Stimulated activated CD8-positive, alpha-beta memory T cell treated with anti-CD3 and anti-CD28 coated beads, Interleukin-4, amount 100 ng/mL, for 24 hours (primary cell): Measurements from ENCODE around the gene CUX1.
"Not testable (repeated sequence)": the region's sequence is repeated elsewhere in the genome, so short reads cannot be mapped to it uniquely, and the experiment has no call there.

Experiments
- DNase-seq: peaks from one replicate; pipeline ENCODE4 v3.0.0-alpha.2; 2020; ENCODE audit warnings: low read depth

The CUX1 gene

DNA sequence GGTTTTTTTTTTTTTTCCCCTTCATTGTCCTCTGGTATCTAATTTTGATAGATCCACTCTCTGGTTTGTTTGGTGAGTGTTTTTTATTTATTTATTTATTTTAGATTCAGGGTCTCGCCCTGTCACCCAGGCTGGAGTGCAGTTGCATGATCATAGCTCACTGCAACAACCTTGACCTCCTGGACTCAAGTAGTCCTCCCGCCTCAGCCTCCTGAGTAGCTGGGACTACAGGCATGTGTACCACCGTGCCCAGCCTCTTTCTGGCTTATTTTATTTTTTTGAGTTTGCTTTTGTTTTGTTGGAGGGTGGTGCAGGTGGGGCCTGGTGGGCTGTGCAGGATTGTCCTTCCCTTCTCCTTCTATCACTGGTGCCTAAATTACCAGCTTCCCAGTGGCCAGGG, 282.0 kb downstream of the CUX1 start:
- no peak for DNase-seq

DNA sequence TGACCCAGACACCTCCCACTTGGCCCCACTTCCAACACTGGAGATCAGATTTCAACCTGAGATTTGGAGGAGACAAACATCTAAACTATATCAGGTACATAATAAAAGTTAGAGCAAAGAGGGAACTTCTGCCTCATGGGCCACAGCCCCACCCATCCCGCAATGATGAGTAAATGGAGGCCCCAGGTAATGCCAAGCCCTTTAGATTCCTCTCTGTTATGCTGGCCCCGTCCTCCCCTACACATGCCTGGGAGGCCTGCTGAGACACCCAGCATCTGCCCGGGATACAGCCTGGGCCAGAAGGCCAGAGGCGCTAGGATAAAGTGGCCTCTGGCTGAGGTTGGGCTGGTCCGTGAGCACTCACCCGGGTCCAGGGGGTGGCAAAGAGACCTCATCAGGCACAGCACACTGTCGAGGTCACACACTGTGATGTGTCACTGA, 283.7 kb downstream of the CUX1 start:
- DNase-seq: no peak

DNA sequence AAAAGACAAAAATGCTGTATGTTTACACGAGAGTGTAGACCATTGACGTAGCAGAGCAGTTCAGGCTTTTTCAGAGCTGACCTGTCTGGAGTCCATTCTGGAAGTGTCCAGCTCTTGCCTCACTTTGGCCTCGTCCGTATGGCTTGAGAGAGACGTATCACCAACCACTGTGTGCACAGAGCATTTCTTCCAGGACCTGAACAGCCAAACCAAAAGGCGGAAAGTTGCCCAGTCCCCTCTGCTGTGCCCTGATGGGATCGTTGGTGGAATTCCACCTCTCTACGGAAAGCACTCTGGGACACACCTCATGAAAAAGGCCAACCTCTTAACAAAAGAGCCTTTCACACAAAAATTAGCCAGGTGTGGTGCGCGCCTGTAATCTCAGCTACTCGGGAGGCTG, 284.5 kb downstream of the CUX1 start:
- no peak for DNase-seq

DNA sequence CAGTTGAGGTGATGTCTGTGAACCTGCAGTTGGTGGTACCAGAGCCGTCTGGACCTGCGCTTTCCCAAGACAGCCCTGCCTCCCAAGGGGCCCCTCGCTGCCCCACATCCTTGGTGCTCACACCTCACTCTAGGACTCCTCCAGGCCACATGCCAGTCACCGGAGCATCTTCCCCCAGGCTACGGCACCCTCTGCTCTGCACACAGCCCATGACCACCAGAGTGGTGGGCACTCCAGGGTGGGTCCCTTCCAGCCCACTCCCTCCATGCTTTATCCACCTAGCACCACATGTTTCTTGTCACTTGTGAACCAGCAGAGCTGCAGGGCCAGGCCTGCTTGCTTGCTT, 285.6 kb downstream of the CUX1 start:
- no peak for DNase-seq

DNA sequence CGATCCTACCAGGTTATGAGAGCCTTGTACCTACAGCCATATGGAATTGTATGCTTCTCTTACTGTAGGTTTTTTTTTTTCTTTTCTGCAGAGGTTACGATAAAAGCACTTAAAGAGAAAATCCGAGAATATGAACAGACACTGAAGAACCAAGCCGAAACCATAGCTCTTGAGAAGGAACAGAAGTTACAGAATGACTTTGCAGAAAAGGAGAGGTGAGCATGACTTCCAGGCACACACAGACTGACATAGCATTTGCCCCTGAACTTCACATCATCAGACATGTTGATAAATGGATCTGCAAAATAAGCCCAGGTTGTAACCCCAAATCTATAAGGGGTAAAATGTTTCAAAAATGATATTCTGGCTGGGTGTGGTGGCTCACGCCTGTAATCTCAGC, 286.8 kb downstream of the CUX1 start:
- DNase-seq: no peak

DNA sequence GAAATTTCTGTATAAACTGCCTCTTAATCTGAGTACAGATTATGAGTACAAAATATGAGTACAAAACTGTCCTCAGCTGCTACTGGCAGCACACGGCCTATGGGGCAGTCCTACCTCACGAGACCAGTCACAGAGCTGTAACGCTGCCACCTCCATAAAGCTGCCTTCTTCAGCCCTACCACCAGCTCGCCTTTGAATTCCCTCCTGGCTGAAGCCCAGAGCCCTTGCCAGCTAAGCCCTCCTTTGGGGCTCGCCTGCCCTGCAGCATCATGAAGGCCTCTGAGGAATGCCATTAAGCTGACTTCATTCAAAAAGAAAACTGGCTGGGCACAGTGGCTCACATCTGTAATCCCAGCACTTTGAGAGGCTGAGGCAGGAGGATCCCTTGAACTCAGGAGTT, 289.2 kb downstream of the CUX1 start:
- DNase-seq: no peak

DNA sequence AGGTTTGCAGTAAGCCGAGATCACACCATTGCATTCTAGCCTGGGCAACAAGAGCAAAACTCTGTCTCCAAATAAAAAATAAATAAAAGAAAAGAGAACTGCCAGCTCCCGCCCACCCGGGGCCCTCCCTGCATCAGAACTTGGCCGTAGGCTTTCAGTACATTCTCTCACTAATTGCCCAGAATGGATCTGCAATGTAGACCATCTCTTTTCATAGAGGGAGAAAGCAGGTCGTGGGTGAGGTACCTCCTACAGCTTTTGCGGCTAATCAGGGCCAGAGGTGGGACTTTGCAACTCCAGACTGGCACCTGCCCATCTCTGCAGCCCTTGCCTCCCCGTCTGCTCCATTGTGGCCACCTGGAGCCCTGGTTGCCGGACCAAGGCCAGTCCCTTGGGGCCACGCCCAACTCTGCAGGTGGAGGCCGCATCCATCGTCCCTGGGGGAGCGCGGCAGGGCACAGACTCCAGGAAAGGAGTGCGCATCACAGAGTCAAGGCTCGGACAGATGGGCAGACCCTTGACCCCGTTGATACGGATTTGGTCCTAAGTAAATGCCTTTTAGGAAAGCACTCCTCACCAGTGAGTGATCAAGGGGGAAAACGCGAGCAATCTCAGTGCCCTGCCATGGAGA, 290.2 kb downstream of the CUX1 start:
- DNase-seq: no peak

DNA sequence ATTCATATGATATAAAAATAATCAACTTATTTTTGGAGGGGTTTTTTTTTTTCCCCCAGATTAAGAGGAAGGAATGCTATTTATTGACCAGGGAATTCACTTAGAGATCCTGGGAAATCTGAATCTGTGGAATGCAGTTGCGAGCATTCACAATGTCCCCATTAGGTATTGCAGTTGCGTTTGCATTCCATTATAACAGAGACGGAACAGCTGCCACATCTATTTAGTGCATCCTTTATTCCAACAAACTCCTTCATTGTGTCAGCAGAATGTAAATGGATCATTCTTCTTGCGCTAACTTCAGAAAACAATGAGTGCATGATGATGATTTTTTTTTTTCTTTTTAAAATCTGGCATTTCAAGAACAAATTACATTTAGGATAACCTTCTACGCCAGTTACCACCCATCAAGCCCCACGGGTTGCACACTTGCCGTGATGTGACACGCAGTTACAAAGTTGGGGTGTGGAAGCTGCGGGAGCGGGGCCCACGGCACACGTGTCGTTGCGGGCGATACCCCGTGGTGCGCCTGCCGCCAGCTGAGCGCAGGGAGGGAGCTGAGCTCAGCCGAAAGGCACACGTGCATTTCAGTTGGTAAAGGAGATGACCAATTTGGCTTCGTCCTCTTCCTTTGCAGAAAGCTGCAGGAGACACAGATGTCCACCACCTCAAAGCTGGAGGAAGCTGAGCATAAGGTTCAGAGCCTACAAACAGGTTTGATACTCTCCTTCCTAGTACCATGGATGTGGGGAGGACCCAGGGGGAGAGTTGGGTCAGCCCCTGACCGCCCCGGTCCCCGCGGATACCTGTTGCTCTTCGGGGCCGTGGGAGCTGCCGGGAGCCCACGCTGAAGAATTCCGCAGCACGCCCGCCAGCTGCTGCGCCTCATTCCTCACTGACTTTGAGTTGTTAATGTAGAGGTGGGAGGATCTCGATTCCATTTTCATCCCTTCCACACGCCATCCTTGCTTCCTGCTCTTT, 293.9 kb downstream of the CUX1 start:
- DNase-seq: no peak

DNA sequence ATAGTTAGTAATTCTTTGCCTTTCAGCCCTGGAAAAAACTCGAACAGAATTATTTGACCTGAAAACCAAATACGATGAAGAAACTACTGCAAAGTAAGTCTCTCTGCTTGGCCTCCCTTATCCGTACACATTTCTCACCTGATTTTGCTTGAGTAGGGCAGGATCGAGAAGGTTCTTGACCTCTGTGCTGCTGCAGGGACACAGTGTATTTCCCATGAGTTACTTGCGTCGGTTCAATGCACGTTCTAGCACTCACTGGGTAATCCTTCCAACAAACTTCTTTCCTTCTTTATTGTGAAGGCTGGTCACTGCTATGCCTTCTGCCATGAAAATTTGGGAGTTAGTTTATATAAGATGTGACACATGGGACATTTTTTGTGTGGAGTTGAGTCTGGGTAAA, 297.8 kb downstream of the CUX1 start:
- no peak for DNase-seq

DNA sequence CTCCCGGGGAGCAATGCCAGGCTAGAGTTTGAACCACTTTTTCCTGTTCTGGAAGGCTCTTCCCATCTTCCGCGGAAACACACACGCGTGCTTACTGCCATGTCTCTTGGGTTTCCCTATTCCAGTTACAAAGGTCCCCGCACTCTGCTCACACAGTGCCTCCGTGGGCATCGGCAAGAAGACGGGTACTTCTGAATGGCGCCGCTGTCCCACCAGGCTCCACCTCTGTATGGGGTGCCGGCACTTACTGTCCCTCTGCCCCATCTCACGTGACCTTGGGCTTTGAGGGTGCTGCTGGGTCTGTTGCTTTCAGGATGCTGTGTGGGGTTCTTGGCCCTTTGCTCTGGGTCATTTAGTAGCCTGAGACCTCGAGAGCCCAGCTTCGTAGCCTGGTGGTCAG, 298.5 kb downstream of the CUX1 start:
- DNase-seq: no peak

DNA sequence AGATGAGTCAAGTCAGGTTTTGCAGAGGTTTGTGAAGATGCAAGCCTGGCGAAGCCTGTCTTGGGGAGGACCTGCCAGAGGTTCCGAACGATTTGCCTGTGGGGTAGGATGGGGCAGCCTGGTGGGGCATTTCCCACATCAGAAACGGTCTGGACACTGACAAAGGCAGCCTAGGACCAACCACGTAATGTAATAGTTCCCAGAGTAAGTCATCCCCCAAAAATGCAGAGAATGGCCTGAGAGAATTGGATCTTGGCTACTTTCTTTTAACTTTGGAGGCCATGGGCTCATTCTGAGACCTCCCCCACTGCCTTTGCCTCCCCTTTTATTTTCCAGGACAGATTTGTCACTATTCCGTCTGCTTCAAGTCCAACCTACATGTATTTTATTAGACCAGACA, 300.3 kb downstream of the CUX1 start:
- no peak for DNase-seq

DNA sequence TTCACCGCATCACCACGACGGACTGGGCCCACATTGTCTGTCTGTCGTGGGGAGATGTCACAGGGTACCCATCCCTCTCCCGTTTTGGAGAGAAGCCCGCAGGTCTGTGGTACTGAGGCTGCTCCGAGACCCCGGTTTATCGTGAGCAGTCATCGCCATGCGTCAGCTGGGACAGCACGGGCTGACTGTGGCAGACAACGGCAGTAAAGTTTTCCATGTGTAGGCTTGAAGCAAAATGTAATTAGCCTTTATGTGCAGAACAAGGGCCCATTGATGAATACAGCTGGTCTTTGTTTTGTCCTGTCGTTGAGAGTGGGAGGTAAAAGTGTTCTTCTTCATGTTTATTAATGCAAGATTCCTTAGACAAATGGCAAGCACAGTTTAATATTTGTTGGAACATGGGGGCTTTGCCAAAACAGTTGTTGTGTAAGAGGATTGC, 301.8 kb downstream of the CUX1 start:
- no peak for DNase-seq

DNA sequence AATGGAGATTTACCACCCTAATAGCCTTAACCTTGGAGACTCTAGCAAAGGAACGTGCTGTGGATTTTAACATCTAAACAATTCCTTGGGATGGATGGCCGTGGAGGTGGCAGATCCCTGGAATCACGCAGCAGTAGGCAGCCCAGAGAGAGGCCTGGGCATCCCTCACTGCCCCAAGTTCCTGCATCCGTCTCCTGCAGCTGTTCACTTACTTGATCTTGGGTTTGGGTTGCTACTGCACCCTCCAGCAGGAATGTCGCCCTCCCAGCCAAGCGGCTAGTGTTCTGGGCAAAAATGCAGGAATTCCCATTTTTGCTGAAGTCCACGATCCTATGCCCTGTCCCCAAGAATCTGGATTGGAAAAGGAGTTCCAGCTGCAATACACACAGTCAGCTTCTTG, 302.5 kb downstream of the CUX1 start:
- DNase-seq: no peak

DNA sequence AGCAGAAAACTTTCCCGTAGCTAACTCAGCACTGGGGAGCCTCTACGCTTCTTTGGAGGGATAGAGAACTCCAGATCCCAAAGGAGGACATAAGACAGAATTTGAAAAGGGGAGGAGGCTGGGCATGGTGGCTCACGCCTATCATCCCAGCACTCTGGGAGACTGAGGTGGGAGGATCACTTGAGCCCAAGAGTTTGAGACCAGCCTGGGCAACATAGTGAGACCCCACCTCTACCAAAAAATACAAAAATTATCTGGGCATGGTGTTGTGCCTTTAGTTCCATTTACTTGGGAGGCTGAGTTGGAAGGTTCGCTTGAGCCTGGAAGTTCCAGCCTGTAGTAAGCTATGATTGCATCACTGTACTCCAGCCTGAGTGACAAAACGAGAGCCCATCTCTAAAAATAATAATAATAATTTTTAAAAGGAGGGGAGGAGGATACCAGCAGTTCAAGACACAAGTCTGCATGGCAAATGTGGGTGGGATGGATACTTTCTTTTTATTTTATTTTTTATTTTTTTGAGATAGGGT, 303.3 kb downstream of the CUX1 start:
- no peak for DNase-seq

DNA sequence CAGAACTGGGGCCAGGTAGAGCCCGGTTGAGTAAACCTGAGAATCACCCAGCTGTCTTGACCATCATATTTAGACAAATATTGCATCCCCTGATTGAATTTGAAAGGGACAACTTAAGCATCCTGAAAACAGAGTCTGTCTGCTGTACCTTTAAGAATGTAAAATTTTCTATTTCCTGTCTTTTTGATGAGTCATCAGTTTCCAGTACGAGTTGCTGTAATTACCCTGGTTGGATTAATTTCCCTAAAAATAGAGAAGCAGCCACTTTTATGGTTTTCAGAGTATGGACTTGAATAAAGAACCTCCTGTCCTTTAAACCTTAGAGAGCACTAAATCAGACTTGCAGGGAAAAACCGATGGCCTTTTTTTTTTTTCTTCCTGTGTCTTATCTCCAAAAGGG, 304.6 kb downstream of the CUX1 start:
- DNase-seq: no peak

DNA sequence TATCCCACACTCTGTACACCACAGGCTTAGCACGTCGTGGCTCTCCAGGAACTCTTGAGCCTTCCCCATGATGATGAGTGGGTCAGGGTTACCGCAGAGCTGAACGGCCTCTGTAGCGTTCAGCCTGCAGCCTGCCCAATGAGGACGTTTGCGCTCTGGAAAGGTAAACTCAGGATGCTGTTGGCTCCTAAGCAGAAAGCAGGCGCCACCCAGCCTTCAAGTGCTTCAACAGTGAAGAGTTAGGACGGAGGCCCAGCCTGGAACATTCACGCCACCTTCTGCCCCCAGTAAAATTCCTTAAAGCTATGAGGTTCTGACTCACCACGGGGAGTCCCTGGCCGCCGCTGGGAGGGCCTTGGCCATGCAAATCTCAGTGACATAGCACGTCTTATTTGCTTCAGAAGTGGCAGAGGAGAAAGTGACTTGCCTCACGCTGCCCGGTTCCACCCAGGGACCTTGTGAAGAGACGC, 307.7 kb downstream of the CUX1 start:
- no peak for DNase-seq

DNA sequence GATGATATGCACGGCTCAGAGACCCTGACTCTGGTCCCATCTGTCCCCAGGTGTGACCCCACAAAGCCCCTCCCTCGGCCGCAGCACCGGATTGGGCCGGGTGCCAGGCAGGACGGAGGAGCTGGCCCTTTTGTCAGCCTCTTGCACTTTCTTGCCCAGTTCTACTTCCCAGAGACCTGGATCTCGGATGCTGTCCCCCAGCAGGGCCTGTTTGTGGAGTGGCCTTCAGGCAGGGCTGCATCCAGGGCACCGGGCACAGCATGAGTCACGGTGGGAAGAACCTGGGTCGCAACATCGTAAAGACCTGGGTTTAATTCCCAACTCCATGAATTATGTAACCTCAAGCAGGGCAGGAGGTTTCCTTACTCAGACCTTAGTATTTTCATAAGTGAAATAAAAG, 310.9 kb downstream of the CUX1 start:
- DNase-seq: no peak

DNA sequence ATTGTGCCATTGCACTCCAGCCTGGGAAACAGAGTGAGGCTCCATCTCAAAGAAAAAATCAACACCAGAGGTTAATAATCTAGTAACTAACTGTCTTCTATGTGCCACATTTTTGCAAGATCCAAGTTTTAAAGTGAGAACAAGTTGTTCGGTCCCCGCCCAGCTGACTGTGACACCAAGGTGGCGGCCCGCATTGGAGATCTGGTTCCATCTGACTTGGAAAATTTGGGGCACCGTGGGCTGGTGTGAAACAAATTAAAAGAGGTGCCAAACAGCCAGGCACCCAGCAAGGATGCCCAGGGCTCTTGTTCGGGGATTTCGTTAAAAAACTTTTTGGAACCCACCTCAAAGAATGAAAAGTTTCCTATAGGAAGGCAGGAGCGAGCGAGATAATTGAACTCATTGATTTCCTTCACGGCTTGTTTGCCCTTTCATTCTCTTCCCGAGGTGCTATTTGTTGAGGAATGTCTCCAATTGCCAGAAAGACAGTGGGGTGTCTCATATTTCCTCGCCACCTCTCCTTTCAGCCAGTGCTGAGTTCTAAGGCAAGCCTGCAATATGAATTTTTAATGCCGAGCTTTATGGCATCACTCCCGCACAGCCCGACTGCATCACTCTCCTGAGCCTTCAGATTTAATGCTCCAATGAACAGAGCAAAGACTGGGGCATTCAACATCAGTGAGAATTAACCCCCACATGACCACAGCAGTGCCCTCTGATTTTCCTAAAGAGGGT, 312.4 kb downstream of the CUX1 start:
- DNase-seq: no peak

DNA sequence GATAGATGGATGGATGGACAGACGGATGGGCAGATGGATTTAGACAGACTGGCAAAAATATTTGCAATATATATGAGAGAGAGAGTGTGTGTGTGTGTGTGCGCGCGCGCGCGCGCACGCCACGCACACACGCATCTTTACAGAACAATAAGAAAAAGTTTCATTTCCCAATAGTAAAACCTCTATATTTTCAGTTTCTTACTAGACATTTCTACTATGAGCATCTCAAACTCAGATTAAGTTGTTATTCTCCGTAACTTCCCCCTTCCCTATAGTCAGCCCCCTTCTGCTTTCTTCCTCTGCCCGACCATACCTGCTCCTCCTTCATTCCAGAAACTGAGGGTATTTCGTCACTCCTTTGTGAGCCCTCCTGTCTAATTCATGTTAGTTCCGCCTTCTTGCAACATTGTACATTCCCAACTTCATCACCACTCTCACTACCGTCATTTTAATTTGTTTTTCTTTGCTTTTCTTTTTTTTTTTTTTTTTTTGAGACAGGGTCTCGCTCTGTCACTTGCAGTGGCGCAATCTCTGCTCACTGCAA, 314.9 kb downstream of the CUX1 start:
- no peak for DNase-seq

DNA sequence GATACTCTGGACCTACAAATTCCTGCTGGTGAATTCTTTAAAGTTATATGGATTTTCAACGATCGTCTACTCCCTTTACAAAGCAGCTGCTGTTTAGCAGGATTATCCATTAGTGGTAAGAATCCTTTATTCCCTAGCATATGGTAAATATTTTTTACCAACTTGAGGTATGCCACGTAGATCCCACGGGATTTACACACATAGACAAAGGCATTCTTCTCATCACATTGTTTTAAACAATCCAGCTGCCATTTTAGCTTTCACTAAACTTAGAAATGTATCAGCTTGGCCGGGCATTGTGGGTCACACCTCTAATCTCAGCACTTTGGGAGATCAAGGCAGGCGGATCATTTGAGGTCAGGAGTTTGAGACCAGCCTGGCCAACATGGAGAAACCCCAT, 321.2 kb downstream of the CUX1 start:
- no peak for DNase-seq

DNA sequence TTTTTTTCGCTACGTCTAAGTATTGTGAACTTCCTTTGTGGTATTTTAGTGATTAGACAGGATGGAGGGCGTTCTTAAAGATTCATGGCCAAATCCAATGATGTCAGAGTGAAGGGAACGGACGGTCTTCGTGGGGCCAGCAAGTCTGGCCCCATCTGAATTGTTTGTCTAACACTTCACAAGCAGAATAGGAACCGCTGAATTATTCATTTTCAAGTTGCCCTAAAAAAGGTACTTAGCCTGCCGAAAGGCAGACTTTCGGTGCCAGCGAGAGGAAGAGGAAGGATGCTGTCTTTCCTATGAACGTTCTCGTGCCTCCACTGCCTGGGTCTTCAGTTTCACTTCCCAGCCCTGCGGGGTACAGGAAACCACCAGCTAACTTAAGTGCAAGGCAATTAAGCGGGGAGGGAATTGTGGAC, 323.5 kb downstream of the CUX1 start:
- no peak for DNase-seq

DNA sequence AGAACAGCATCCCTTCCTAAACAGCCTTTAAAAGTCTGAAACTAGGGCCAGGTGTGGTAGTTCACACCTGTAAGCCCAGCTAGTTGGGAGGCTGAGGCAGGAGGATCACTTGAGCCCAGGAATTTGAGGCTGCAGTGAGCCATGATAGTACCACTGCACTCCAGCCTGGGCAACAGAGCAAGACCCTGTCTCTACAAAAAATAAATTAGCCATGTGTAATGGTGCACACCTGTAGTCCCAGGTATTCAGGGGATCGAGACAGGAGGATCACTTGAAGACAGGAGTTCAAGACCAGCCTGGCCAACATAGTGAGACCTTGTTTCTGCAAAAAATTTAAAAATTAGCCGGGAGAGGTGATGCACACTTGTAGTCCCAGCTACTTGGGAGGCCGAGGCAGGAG, 325.0 kb downstream of the CUX1 start:
- DNase-seq: not testable (repeated sequence)
